Caco-2 (cell line): Measurements from ENCODE around the gene SIGMAR1. TPM values are rescaled to one million over a fixed set of nuclear protein-coding genes. Genes with fewer than 3 reads are reported as not detected.

Experiments used
- Bru-seq: library from RNA; stranded (reverse); fragments of 400-500 nt; gene quantifications from one replicate; lab custom pipeline; 2021; lab: Mats Ljungman, UMichigan
- BruChase-seq, 2 experiments: library from RNA; stranded (reverse); fragments of 400-500 nt; gene quantifications; one replicate each; lab custom pipeline; 2021; lab: Mats Ljungman, UMichigan
- BruUV-seq: library from RNA; stranded (reverse); fragments of 400-500 nt; replicated peaks from 2 replicates; lab custom pipeline; 2021; lab: Mats Ljungman, UMichigan
- CTCF ChIA-PET: fragments of 300-600 bp; sonication (Branson Sonifier 250); formaldehyde crosslinking; loops from one replicate; lab custom pipeline; 2022; ENCODE audit warnings: antibody characterized with exemption; lab: Charles Lee
- POLR2A ChIA-PET: fragments of 300-600 bp; sonication (Branson Sonifier 250); formaldehyde crosslinking; loops from one replicate; lab custom pipeline; 2022; ENCODE audit warnings: antibody characterized with exemption; lab: Charles Lee
- DNase-seq, 2 experiments: peaks; one replicate each; pipeline versions ENCODE4 v3.0.0 to v3.0.0-alpha.2; 2020 to 2022
- H3K27me3 ChIP-seq: replicated peaks from 2 replicates; pipeline ENCODE4 v1.6.0; 2011; ENCODE audit warnings: low read length; ENCODE audit not compliant: control insufficient read depth, insufficient read depth
- H3K36me3 ChIP-seq: 2 replicates; pipeline ENCODE4 v1.5.1; 2011; ENCODE audit warnings: low read length; ENCODE audit not compliant: control insufficient read depth, insufficient read depth
- H3K4me1 ChIP-seq: fragments of 250-450 bp; sonication (Bioruptor Pico); 2 replicates; pipeline ENCODE4 v1.5.1; 2020; ENCODE audit warnings: mild to moderate bottlenecking
- H3K4me3 ChIP-seq: 2 replicates; pipeline ENCODE4 v1.5.1; 2011; ENCODE audit warnings: low read depth, mild to moderate bottlenecking, control low read depth, low read length
- H3K9me3 ChIP-seq: fragments of 250-450 bp; sonication (Bioruptor Pico); 2 replicates; pipeline ENCODE4 v1.5.1; 2020; ENCODE audit warnings: mild to moderate bottlenecking, moderate library complexity
- H3K27ac Mint-ChIP-seq: one replicate; pipeline ENCODE4 v1.8.0; 2022; ENCODE audit warnings: mixed read lengths; ENCODE audit not compliant: unreplicated experiment
- H3K27me3 Mint-ChIP-seq: one replicate; pipeline ENCODE4 v1.8.0; 2022; ENCODE audit warnings: mixed read lengths; ENCODE audit not compliant: insufficient read depth, unreplicated experiment
- H3K36me3 Mint-ChIP-seq: one replicate; pipeline ENCODE4 v1.8.0; 2022; ENCODE audit warnings: mild to moderate bottlenecking, mixed read lengths; ENCODE audit not compliant: insufficient read depth, unreplicated experiment
- H3K4me1 Mint-ChIP-seq: one replicate; pipeline ENCODE4 v1.8.0; 2022; ENCODE audit warnings: low read depth, mixed read lengths; ENCODE audit not compliant: unreplicated experiment
- H3K4me3 Mint-ChIP-seq: one replicate; pipeline ENCODE4 v1.8.0; 2022; ENCODE audit warnings: mild to moderate bottlenecking, moderate library complexity, mixed read lengths; ENCODE audit not compliant: unreplicated experiment
- H3K9me3 Mint-ChIP-seq: one replicate; pipeline ENCODE4 v1.8.0; 2022; ENCODE audit warnings: mixed read lengths; ENCODE audit not compliant: unreplicated experiment
- CTCF ChIP-seq, 2 experiments: fragments of 200-600 bp in 1 of 2; IDR thresholded peaks; 1 replicate in 1 of 2; 2 replicates in 1 of 2; pipeline versions ENCODE4 v1.5.1 to v1.8.0; 2011 to 2022; ENCODE audit warnings: antibody characterized with exemption in 1 of 2, control low read depth in 1 of 2, inconsistent platforms in 1 of 2, low read depth in 1 of 2, low read length in 1 of 2, mild to moderate bottlenecking in 1 of 2, moderate library complexity in 1 of 2; ENCODE audit not compliant: insufficient read depth in 1 of 2, severe bottlenecking in 1 of 2, unreplicated experiment in 1 of 2
- intact Hi-C: fragments of 100-400 bp; cut with micrococcal nuclease; formaldehyde crosslinking; loops from one replicate; pipeline ENCODE4 v1.10.0; 2022; ENCODE audit not compliant: unreplicated experiment
- long read RNA-seq: library from polyadenylated mRNA; stranded (forward); transcript quantifications from one replicate; pipeline ENCODE4 v2.0.0, GENCODE V29; 2022
- total RNA-seq: library from RNA; stranded (reverse); gene quantifications from 2 replicates; pipeline ENCODE4 v1.2.3, GENCODE V29; 2022

SIGMAR1 gene
- total RNA-seq, result 102 and 103 TPM in 2 replicates
- Bru-seq, nascent RNA, result percentile 89 among the genes with signal in this experiment
- percentile 90 among the genes with signal in this experiment for BruChase-seq, experiment 1, labeled RNA remaining after a 2-hour chase
- percentile 95 among the genes with signal in this experiment for BruChase-seq, experiment 2, labeled RNA remaining after a 6-hour chase
- long read RNA-seq, transcript SIGMAR1-207 (3 exons, 610 nt), result minor isoform, 6 of 209 reads
- long read RNA-seq, transcript SIGMAR1-201 (4 exons, 1,656 nt), result major isoform, 151 of 209 reads
- long read RNA-seq, partial matches to known transcripts, result 5 of 209 reads
- long read RNA-seq, other reads (novel, unspliced or antisense), result 39 of 209 reads

- POLR2A ChIA-PET, result interaction anchor here (0.5 to 1.3 kb wide), 4 partner anchors 9 to 432 kb away, joined by 4 to 11 read pairs (median 7); partner anchors contain the start of genes GALT and IL11RA
- H3K27me3 ChIP-seq, result no peaks in the 10 kb centered on the region
- no TSS peak for BruUV-seq
- no peaks in the 10 kb centered on the region for H3K4me1 ChIP-seq
- no peaks in the 10 kb centered on the region for H3K27me3 Mint-ChIP-seq
- CTCF ChIA-PET, result interaction anchor here (0.6 to 3.0 kb wide), 10 partner anchors 9 to 1870 kb away, joined by 3 to 25 read pairs (median 4); partner anchors contain the start of genes ARID3C, ATOSB, GALT and IL11RA
- no peaks in the 10 kb centered on the region for H3K9me3 Mint-ChIP-seq
- H3K4me1 Mint-ChIP-seq, result peaks cover 7% of the 10 kb centered on the region
- peaks cover 10% of the 10 kb centered on the region for H3K36me3 Mint-ChIP-seq
- peaks cover 1% of the 10 kb centered on the region; the same call in 1 of the 2 replicates for H3K36me3 ChIP-seq
- no peaks in the 10 kb centered on the region for H3K9me3 ChIP-seq
- H3K27ac Mint-ChIP-seq, result peak within 1 kb of the TSS; percentile 64
- peak; percentile 93 to 96 for DNase-seq
- no peak for TF ChIP-seq CTCF (IDR thresholded peaks at IDR 0.05; ENCODE audit: insufficient read depth in 1 of 2, low read depth in 1 of 2, low read length in 1 of 2, severe bottlenecking in 1 of 2, unreplicated experiment in 1 of 2)
- peak within 1 kb of the TSS; percentile 99 for H3K4me3 ChIP-seq
- H3K4me3 Mint-ChIP-seq, result peak within 1 kb of the TSS; percentile 83
- intact Hi-C loops, result loop anchor here (1.0 kb wide), 2 partner anchors 9 to 15 kb away; partner anchors contain the start of genes GALT and IL11RA
Observed at GRCh38 chr9:34637356-34638137, at the start of gene SIGMAR1. TSS of gene SIGMAR1 (minus strand) at chr9:34637787. CDS start at chr9:34637697, 90 bp downstream.

GRCh38 chr9:34686732-34687131 is 49.1 kb upstream of the SIGMAR1 start:
- TF ChIP-seq CTCF (IDR thresholded peaks at IDR 0.05; ENCODE audit: insufficient read depth in 1 of 2, low read depth in 1 of 2, low read length in 1 of 2, severe bottlenecking in 1 of 2, unreplicated experiment in 1 of 2), result no peak
- no peak overlapping the region for H3K27ac Mint-ChIP-seq
- Histone ChIP-seq H3K4me1 (peaks cover 4% of the 10 kb centered on the region; the same call in 1 of the 2 replicates), H3K27me3 (no peaks in the 10 kb centered on the region), H3K9me3 (no peaks in the 10 kb centered on the region), H3K36me3 (no peaks in the 10 kb centered on the region), H3K4me3 (no peak overlapping the region)
- no peaks in the 10 kb centered on the region for H3K27me3 Mint-ChIP-seq
- intact Hi-C loops, result no loop called here
- H3K36me3 Mint-ChIP-seq, result no peaks in the 10 kb centered on the region
- no peaks in the 10 kb centered on the region for H3K9me3 Mint-ChIP-seq
- DNase-seq, result no peak
- CTCF ChIA-PET, result interaction anchor here (0.8 to 2.1 kb wide), 2 partner anchors 15 to 16 kb away, joined by 3 to 10 read pairs; no protein-coding TSS in a partner anchor
- peaks cover 6% of the 10 kb centered on the region for H3K4me1 Mint-ChIP-seq
- POLR2A ChIA-PET, result no interaction called here
- H3K4me3 Mint-ChIP-seq, result no peak overlapping the region
- no TSS peak for BruUV-seq

GRCh38 chr9:34686231-34686630 is 48.6 kb upstream of the SIGMAR1 start:
- BruUV-seq, result no TSS peak

More at GRCh38 chr9:34686231-34686630, 48.6 kb upstream of the SIGMAR1 start:
- Mint-ChIP-seq H3K4me3 (no peak overlapping the region), H3K27me3 (no peaks in the 10 kb centered on the region), H3K4me1 (peaks cover 6% of the 10 kb centered on the region), H3K9me3 (no peaks in the 10 kb centered on the region), H3K36me3 (no peaks in the 10 kb centered on the region), H3K27ac (no peak overlapping the region)
- Histone ChIP-seq H3K27me3 (no peaks in the 10 kb centered on the region), H3K4me3 (no peak overlapping the region), H3K9me3 (no peaks in the 10 kb centered on the region), H3K36me3 (no peaks in the 10 kb centered on the region), H3K4me1 (peaks cover 4% of the 10 kb centered on the region; the same call in 1 of the 2 replicates)
- no peak for DNase-seq
- CTCF ChIA-PET, result interaction anchor here (2.1 kb wide), 1 partner anchor 16 kb away, joined by 10 read pairs; no protein-coding TSS in a partner anchor
- no peak for TF ChIP-seq CTCF (IDR thresholded peaks at IDR 0.05; ENCODE audit: insufficient read depth in 1 of 2, low read depth in 1 of 2, low read length in 1 of 2, severe bottlenecking in 1 of 2, unreplicated experiment in 1 of 2)
- POLR2A ChIA-PET, result no interaction called here
- intact Hi-C loops, result no loop called here
